ENCODE results near the gene NBEAL2. TPM values are rescaled to one million over a fixed set of nuclear protein-coding genes. Genes with fewer than 3 reads are reported as not detected.
"Not testable (repeated sequence)": the region's sequence is repeated elsewhere in the genome, so short reads cannot be mapped to it uniquely, and the experiment has no call there.

Gene NBEAL2
- total RNA-seq, 1 donor from 2014 or later = 299 TPM

DNA sequence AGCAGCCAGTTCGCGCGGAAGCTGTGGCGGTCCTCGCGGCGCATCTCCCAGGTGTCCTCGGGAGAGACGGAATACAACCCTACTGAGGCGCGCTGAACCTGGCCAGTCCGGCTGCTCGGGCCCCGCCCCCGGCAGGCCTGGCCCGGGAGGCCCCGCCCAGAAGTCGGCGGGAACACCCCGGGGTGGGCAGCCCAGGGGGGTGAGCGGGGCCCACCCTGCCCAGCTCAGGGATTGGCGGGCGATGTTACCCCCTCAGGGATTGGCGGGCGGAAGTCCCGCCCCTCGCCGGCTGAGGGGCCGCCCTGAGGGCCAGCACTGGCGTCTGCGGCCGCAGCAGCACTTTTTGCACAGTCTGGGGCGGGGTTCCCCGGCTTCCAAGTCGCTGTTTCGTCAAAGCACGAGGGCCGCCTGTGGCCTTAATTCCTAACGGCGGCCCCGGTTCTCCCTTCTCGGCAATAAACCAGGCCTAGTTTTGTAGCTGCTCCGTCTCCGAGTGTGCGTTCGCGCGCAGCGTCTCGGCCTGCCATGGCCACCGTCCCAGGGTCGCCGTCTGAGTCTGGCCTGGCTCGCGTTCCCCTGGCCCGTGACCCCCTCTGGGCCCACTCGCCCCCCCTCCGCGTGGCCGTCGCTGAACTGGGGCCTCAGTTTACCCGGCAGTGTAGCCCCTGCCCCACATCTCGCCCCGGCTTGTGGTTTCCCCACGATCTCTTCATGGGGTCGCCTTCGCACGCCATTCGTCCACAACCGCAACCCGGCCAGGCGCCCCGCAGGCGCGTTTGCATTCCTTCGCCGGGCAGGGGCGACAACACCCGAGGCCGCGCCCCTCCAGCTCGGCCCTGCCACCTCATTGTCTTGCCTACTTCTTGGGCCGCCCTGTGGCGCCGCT, 30.0 kb downstream of the NBEAL2 start:
- intact Hi-C loops (cut with micrococcal nuclease) = loop anchor here (1.0 kb wide), 1 partner anchor 10 kb away; no protein-coding TSS in a partner anchor

DNA sequence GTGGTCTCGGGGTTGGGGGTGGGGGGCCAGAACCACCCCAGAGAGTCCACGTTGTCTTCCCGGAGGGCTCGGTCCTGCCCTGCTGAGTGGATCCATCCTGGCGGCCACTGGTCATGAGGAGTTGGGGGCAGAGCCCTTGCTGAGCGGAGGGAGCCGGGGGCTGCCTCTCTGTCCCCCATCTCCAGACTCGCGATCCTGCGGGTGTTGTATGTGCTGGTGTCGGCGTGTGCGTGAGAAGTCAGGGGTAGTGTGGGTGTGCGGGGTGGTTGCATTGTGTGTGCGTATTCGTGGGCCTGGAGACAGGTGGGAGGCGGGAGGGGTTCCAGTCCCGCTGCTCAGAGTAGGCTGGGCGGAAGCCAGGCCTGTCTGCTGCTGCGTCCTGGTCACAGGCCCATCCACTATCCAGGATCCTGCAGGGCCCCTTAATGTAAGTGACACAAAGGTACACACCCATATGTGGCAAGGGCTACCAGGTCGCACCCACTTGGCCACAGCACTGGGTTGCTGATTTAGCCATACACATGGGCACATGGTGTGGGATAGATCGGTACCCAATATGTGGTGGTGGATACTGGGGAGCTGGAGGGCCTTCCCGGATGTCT, 30.7 kb downstream of the NBEAL2 start:
- intact Hi-C loops (cut with micrococcal nuclease) = no loop called here

DNA sequence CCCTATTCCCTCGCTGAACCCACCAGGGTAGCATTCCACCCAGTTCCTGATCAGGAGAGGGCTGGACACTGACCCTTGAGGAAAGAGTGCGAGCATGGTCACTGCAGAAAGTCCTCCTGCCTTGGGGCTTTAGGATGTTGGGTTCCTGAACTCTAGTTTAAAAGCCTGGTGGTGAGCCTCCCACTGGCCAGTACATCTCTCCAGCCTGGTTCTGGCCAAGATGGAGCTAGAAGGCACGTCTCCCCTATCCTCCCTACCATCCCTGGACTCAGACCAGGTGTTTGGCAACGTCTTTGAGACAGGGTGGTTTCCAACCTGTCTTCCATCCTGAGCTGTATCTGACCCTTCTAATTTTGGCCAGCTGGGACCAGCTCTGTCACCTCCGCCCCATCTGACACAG, 31.4 kb downstream of the NBEAL2 start:
- intact Hi-C loops (cut with micrococcal nuclease) = no loop called here

DNA sequence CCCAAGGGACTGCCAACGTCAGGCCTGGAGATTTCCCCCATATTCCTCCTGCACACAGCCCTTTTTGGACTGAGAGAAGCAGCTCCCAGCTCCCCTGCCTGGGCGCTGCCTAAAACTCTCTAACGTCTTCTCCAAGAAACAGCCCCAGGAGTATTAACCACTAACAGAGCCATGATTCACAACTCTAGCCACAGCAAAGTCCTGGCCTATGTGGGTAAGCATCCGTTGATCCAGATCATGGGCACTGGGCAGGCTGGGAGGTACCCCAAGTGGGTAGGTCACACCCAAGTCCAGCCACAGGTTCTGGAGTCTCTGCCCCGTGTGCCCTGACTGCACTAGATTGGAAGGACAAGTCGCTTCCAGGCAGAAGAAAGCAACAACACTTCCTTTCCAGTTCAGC, 31.9 kb downstream of the NBEAL2 start:
- intact Hi-C loops (cut with micrococcal nuclease) = no loop called here

DNA sequence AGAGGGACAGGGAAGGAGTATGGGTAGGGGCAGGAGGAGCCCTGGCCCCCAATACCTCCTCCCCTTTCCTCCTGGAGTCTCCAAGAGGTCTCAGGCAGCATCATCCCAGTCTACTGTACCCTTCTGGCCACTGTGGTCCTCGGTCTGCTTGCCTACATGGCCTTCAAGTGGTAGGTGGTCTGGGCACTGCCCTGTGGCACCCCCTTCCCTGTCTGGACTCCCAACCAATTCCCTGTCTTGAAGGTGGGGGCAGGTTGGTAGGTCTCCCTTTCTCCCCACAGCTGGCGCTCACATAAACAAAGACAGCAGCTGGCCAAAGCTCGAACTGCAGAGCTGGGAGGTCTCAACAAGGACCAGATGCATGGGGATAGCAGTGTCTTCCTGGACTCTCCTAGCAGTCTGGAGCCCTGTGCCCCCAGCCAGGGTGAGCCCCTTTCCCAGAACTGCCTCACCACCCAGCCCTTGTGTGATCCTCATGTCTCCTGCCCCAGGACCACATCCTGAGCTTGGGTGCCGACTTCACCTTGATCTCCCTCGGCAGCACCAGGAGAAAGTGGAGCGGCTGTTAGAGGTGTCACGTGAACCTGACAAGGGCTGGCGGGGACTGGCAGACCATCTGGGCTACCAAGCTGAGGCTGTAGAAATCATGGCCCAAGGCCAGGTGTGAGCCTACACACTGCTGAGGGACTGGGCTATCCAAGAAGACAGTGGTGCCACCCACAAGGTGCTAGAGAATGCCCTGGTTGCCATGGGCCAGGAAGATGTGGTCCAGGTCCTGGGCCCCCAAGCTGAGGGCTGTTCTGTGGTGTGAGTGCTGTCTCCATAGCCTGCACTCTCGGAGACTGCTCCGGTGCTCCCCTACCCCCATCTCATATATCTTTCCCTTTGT, 33.1 kb downstream of the NBEAL2 start:
- intact Hi-C loops (cut with micrococcal nuclease) = no loop called here

DNA sequence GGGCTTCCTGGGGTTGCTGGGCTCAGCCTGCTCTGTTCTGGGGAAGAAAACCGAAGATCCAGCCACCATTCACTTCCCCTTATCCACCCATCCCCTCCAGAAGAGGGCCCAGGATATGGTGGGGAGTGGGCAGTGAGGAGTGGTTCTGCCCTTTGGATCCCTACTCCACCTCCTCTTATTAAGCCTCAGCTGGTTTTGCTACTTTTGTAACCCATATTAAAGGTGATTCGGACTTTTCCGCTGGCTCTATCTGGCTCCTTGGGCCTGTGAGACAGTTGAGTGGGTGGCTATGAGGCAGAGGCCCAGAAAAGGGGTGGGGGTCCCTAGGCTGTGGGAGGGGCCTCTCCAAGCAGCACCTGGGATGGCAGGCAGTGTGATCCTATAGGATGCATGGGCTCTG, 33.8 kb downstream of the NBEAL2 start:
- intact Hi-C loops (cut with micrococcal nuclease) = no loop called here

DNA sequence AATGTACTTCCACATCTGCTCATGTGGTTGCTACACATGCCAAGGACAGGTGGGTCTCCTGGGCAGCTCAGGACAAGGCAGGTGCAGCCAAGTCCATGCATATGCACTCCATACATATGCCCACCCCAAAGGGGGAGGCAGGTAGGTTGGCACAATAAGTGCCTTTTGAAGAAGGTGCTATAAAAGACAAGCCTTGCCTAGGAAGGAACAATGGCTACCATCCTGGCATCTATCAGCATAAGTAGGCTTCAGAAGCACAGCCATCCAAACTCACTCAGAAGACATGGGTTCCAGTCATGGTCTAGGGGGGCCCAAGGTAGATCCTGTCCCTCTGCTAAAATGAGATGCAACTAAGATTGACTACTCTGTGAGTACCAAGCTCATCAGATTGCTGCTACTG, 34.6 kb downstream of the NBEAL2 start:
- intact Hi-C loops (cut with micrococcal nuclease) = no loop called here

DNA sequence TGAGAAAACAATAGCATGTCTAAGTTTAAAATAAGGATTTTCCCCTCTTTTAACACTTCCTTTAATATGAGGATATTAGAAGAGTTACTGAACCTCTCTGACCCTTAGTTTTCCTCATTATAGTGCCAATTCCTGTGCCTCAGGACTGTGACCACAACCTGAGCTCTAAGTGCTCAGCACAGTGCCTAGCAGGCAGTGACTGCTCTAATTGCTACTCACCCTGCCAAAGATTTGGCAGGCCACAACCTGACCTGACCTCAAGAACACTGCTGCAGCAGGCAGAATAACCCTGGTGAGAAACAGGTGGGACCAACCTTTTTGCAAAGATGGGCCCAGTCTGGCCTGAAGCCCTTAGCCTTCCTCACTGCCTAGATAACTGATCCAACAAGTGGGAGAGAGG, 35.7 kb downstream of the NBEAL2 start:
- intact Hi-C loops (cut with micrococcal nuclease) = loop anchor here (5.0 kb wide), 1 partner anchor 367 kb away; the partner anchor contains the start of gene PTPN23

DNA sequence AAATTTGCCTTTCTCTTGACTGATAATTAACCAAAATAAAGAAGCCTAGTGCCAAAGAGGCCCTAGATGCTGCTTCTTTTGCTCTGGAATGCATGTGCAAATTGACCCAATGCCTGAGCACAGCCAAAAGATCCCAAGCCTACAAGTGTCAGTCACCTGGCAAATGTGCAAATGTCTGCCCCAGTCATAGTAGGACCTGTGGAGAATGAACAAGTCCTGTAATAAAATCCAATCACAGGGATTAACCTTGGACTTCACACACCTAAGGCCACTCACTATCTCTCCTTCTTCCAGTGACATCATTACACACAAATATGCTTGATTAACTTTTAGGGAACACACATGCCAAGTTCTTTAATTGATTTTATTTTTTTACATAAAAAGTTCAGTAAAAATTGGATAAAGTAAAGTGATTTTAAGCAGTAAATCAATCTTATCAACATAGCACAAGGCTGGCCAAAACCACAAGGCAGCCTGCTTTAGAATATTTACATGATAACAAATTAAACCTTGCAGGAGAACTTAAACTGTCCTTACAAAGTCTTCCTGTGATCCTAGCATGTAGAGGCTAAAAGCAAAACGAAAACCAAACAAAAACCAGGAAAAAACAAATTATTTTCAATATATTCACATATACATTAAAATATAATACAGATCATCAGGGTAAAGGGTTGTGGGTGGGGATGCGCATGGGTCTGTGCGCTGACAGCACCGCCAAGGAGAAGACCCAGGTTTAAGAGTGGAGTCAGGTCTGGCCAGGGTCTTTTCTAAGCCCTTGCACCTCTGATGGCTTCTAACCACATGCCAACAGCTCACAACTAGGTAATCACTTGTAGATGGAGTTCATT, 36.8 kb downstream of the NBEAL2 start:
- intact Hi-C loops (cut with micrococcal nuclease) = loop anchor here (2.0 to 5.0 kb wide), 2 partner anchors 146 to 366 kb away; partner anchors contain the start of gene PTPN23

DNA sequence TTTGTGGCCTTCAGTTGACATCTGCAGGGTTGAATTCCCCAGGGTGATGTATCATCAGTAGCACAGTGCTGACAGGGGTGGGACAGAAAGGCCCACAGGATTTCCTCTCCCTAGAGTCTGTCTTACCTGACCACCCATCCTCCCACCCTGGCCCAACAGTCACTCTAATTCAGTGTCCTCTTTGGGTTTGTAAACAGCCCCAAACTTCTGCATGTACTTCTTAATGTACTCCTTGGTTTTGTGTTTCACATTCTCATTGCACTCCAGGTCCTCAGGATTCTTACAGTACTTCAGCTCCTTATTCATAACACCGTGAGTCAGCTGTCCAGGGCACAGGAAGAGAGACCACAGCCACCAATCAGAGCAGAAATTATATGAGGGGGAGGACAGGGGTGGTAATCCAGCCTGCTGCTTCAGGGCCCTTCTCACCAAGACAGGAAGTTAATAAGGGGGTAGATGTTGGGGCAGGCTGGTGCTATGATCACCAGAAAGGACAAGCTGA, 37.5 kb downstream of the NBEAL2 start:
- intact Hi-C loops (cut with micrococcal nuclease) = loop anchor here (1.0 to 5.0 kb wide), 5 partner anchors 21 to 365 kb away; partner anchors contain the start of genes NBEAL2 and PTPN23

DNA sequence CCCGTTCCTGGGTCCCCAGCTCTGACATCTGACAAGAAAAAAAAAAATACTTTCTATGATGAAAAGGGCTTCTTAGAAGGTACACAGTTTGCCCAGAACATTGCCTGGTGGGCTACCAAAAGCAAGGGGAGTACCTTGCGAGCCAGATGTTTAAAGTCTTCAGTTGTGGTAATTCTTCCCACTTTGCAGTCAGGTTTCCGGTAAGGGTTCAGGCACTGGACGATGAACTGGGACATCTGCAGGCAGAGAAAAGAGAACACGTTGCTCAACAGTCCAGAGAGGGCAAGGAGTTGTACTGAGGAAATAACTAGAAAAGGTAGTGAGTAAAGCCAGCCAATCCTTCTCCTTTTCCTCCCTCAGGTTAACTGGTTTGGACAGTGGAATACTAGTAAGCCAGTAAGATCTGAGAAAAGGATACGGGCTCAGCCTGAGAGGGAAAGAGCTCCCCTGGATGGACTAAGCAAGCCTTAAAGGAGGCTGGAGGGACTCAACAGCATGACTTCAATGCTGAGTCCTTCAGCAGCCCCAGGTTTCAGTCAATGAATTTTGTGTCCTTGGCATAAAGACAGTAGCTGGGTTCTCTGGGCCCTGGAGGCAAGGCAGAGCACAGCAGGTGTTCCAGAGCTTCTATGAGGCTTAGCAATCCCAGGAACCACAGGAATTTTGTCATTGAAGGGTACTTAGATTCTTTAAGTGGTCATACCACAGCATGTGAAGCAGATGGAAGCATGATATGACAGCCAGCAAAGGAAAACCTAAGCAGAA, 38.2 kb downstream of the NBEAL2 start:
- intact Hi-C loops (cut with micrococcal nuclease) = loop anchor here (1.0 to 5.0 kb wide), 7 partner anchors 21 to 365 kb away; partner anchors contain the start of genes NBEAL2 and PTPN23

DNA sequence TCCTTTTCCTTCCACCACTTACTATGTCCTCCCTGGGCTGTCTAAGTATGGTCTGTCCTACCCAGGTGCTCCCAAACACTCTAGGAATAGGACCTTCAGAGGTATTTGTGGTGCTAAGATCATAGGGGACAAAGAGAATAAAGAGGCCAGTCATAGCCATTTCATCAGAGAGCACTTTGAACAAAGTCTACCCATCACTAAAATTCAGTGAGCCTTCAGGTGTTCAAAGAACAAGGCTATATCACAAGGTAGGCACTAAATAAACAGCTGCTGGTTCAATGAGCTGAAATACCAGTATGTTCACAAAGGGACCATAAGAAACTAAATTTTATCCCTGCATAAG, 38.8 kb downstream of the NBEAL2 start:
- intact Hi-C loops (cut with micrococcal nuclease) = loop anchor here (2.0 to 5.0 kb wide), 3 partner anchors 65 to 364 kb away; partner anchors contain the start of gene PTPN23

DNA sequence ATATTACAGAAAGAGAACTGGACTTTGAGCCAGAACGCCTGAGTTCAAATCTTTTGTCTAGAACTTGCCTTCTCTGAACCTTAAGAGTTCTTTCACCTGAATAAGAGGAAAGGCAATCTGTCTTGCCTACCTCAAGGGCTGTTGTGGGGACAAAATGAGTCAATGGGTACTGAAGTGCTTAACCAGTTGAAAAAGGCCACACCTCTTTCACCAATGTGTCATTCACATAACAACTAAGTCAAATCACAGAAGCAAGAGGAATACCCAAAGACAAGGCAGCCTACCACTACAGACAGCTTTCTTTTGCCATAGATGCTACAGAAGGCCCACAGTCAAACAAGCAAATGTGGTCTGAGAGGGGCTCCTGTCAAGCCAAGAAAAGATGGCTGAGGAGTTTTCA, 39.7 kb downstream of the NBEAL2 start:
- intact Hi-C loops (cut with micrococcal nuclease) = loop anchor here (1.0 to 5.0 kb wide), 6 partner anchors 10 to 363 kb away; partner anchors contain the start of genes CCDC12 and PTPN23

DNA sequence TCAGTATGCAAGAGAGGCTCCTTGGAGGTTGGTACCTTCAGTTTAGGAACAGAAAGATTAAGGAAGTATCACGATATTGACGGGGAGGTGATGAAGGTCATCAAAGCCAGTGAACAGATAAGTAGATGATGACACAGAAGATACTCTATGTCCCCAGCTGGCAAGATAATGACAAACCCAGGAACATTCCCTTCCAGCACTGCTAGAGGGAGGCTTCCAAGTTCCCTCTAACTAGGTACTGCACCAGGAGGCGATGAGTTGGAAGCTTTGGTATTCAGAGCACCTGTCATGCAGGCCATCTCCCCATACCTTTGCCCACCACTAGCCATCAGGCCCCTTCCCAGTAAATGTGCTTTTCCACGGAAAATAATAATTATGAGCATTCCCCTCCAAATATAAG, 40.8 kb downstream of the NBEAL2 start:
- intact Hi-C loops (cut with micrococcal nuclease) = no loop called here

DNA sequence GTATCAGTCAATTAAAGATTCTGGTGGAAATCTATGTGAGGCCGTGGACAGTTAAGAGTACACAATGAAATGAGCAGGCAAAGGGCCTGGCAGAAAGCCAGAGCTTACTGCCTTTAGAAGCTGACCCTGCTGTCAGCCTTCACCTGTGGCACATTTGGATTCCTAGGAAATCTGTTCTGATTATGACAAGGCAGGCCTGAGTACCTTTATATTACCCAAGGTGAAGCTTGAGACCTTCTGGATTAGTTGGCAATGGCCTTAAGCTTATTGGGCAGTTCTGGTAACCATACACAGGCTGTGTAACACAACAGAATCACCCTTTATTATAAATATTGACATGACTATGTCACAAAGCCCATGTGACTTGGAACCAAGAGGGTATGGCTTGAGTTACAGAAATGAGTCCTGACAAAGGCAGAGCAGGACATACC, 43.2 kb downstream of the NBEAL2 start:
- intact Hi-C loops (cut with micrococcal nuclease) = no loop called here

DNA sequence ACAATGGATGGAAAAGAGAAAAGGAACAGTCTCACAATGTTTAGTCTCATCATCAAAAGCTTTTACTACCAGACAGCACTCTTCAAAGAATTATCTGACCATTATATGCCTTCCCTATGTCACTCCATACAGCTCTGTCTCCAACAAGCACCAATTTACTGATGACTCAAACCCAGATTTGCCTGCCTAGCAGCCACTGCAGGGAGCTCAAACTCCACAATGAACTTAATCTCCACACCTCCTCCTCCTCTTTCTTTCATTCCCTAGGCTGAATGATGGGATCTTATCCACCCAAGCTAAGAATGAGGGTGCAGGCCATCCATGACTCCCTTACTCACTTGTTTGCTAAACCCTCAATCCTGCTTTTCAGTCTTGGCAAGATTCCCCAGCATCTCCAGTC, 45.5 kb downstream of the NBEAL2 start:
- intact Hi-C loops (cut with micrococcal nuclease) = no loop called here

DNA sequence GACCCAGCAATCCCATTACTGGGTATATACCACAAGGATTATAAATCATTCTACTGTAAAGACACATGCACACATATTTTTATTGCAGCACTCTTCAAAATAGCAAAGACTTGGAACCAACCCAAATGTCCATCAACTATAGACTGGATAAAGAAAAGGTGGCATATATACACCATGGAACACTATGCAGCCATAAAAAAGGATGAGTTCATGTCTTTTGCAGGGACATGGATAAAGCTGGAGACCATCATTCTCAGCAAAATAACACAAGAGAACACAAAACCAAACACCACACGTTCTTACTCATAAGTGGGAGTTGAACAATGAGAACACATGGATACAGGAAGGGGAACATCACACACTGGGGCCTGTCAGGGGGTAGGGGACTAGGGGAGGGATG, 47.0 kb downstream of the NBEAL2 start:
- intact Hi-C loops (cut with micrococcal nuclease) = not testable (repeated sequence)

DNA sequence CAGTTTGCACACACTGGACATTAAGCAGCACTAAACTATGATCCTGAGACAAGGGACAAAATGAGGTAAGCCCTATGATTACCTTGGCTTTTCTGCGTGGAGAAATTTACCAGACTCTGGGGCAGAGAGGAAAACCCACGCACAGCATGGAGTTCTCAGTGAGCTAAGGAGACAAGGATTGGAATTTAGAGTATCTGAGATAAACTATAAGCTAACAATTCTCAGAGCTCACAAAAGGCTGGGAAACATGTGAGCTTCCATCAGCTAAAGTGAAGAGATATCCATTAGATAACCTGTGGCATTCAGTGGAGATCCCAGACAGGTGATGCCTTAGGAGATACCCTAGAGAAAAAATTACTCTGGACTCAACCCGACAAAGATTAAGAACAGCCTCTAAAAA, 48.7 kb downstream of the NBEAL2 start:
- intact Hi-C loops (cut with micrococcal nuclease) = no loop called here

DNA sequence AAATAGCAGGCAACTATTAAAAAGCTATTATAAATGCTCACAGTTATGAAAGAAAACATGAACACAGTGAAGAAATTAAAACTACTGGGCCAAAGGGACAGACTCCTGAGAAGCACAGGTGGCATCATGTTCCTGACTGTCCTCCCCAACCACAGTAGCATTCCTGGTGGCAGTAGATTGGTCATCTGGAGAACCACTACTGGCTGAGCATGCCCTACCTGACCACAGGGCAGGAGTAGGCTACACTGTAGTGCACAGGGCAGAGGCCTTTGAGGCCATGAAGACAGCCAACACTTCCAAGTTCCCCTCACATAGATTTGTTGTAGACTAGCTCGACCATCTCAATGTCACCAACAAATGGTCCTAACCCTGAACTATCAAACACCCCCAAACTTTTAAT, 49.2 kb downstream of the NBEAL2 start:
- intact Hi-C loops (cut with micrococcal nuclease) = no loop called here
